NCI-H748 treated with DMSO at 0.1 percent for 48 hours (cell line): ENCODE data around the gene SVIL.
"Not testable (repeated sequence)": the region's sequence is repeated elsewhere in the genome, so short reads cannot be mapped to it uniquely, and the experiment has no call there.

ENCODE experiments used
- DNase-seq: peaks from one replicate; lab custom pipeline; 2025; lab: John Stamatoyannopoulos, UW

SVIL gene

GRCh38 chr10:29620112-29620690, 14.6 kb downstream of the SVIL start:
- DNase-seq = no peak

GRCh38 chr10:29619241-29619669, 15.5 kb downstream of the SVIL start:
- DNase-seq = no peak

GRCh38 chr10:29618341-29619171, 16.2 kb downstream of the SVIL start:
- DNase-seq = no peak

GRCh38 chr10:29617880-29618340, 16.9 kb downstream of the SVIL start:
- no peak for DNase-seq

GRCh38 chr10:29616542-29616941, 18.2 kb downstream of the SVIL start:
- no peak for DNase-seq

GRCh38 chr10:29615195-29615594, 19.6 kb downstream of the SVIL start:
- no peak for DNase-seq

GRCh38 chr10:29614289-29614688, 20.5 kb downstream of the SVIL start:
- not testable (repeated sequence) for DNase-seq

GRCh38 chr10:29613791-29614190, 21.0 kb downstream of the SVIL start:
- DNase-seq = no peak

GRCh38 chr10:29613196-29613595, 21.6 kb downstream of the SVIL start:
- no peak for DNase-seq

GRCh38 chr10:29612657-29613056, 22.1 kb downstream of the SVIL start:
- no peak for DNase-seq

GRCh38 chr10:29611781-29612381, 22.9 kb downstream of the SVIL start:
- no peak for DNase-seq

- no peak for DNase-seq
Measured at GRCh38 chr10:29610876-29611647, 23.7 kb downstream of the SVIL start.

- DNase-seq = not testable (repeated sequence)
Measured at GRCh38 chr10:29610331-29610730, 24.4 kb downstream of the SVIL start.

- no peak for DNase-seq
Measured at GRCh38 chr10:29609696-29610095, 25.1 kb downstream of the SVIL start.

- no peak for DNase-seq
Measured at GRCh38 chr10:29608476-29609301, 26.1 kb downstream of the SVIL start.

GRCh38 chr10:29608062-29608461, 26.7 kb downstream of the SVIL start:
- DNase-seq = no peak

- no peak for DNase-seq
Measured at GRCh38 chr10:29607576-29607975, 27.2 kb downstream of the SVIL start.

- not testable (repeated sequence) for DNase-seq
Measured at GRCh38 chr10:29606693-29607092, 28.1 kb downstream of the SVIL start.

GRCh38 chr10:29604291-29604825, 30.4 kb downstream of the SVIL start:
- DNase-seq = no peak

GRCh38 chr10:29603223-29603896, 31.4 kb downstream of the SVIL start:
- no peak for DNase-seq

- DNase-seq = no peak
Measured at GRCh38 chr10:29600821-29601220, 34.0 kb downstream of the SVIL start.
